NCI-H1436 treated with DMSO at 0.1 percent for 48 hours (cell line): ENCODE results near the gene AHCYL1.

Experiments
- DNase-seq: peaks from one replicate; lab custom pipeline; 2025; lab: John Stamatoyannopoulos, UW

The AHCYL1 gene

GRCh38 chr1:110063781-110064180 is 79.2 kb downstream of the AHCYL1 start:
- no peak for DNase-seq

GRCh38 chr1:110064576-110065337 is 80.2 kb downstream of the AHCYL1 start:
- no peak for DNase-seq

- no peak for DNase-seq
Observed at GRCh38 chr1:110065841-110066240, 81.3 kb downstream of the AHCYL1 start.

- DNase-seq: no peak
Observed at GRCh38 chr1:110067479-110067892, 82.9 kb downstream of the AHCYL1 start.

- no peak for DNase-seq
Observed at GRCh38 chr1:110067893-110068645, 83.5 kb downstream of the AHCYL1 start.

- no peak for DNase-seq
Observed at GRCh38 chr1:110068646-110069403, 84.3 kb downstream of the AHCYL1 start.

- no peak for DNase-seq
Observed at GRCh38 chr1:110069404-110070281, 85.1 kb downstream of the AHCYL1 start.

GRCh38 chr1:110070282-110070669 is 85.7 kb downstream of the AHCYL1 start:
- no peak for DNase-seq

GRCh38 chr1:110070671-110071242 is 86.2 kb downstream of the AHCYL1 start, which contains the start of gene ALX3:
ALX3 (minus strand) TSS chr1:110070672; CDS start chr1:110070612, 60 bp downstream.
- no peak for DNase-seq
